Psoas muscle (tissue), 8 donors: ENCODE results near the gene ZFPL1. TPM values are rescaled to one million over a fixed set of nuclear protein-coding genes. Genes with fewer than 3 reads are reported as not detected.
A peak's percentile ranks its signal among the peaks of the same experiment; 100 is the strongest.

Experiments used
- ATAC-seq, 4 donors: fragments of 200-7000 bp; cut with Tn5 transposase; one replicate each; pipeline ENCODE4 v1.9.1; 2020; ENCODE audit warnings: moderate library complexity in 3 of 4, mild to moderate bottlenecking in 2 of 4
- DNase-seq, 2 donors: peaks; one replicate each; pipeline ENCODE4 v3.0.0-alpha.2; 2020
- H3K27ac ChIP-seq: fragments of 200-600 bp; one replicate; pipeline ENCODE4 v1.8.0; 2022
- H3K27me3 ChIP-seq, 3 donors: fragments of 200-600 bp in 1 of 3; one replicate each; pipeline versions ENCODE4 v1.6.1 to v1.8.0; 2013 to 2022; ENCODE audit warnings: low read length in 2 of 3, mild to moderate bottlenecking in 2 of 3, moderate library complexity in 1 of 3; ENCODE audit not compliant: insufficient read depth in 3 of 3
- H3K36me3 ChIP-seq, 2 donors: fragments of 200-600 bp in 1 of 2; one replicate each; pipeline versions ENCODE4 v1.6.1 to v1.8.0; 2013 to 2022; ENCODE audit warnings: low read depth in 1 of 2, mild to moderate bottlenecking in 1 of 2, moderate library complexity in 1 of 2; ENCODE audit not compliant: insufficient read depth in 1 of 2
- H3K4me1 ChIP-seq: fragments of 200-600 bp; one replicate; pipeline ENCODE4 v1.8.0; 2022
- H3K4me3 ChIP-seq: fragments of 200-600 bp; one replicate; pipeline ENCODE4 v1.8.0; 2022; ENCODE audit warnings: mild to moderate bottlenecking
- H3K9me3 ChIP-seq: fragments of 200-600 bp; one replicate; pipeline ENCODE4 v1.8.0; 2022
- CTCF ChIP-seq: fragments of 200-600 bp; IDR thresholded peaks from one replicate; pipeline ENCODE4 v1.8.0; 2022; ENCODE audit warnings: antibody characterized with exemption
- WGBS, 3 donors: extraction: QIAGEN DNeasy Blood & Tissue Kit; methylation state at CpG; one replicate each; pipeline versions ENCODE4 v1.1.6 to v1.1.7; 2013; 5-methylcytosine and 5-hydroxymethylcytosine counted together
- intact Hi-C, 2 donors: fragments of 100-400 bp; cut with DNase I; formaldehyde crosslinking; loops; one replicate each; pipeline versions ENCODE4 v1.11.0 to v1.14.2; 2022
- long read RNA-seq, 2 donors: library from polyadenylated mRNA; unstranded; transcript quantifications; one replicate each; pipeline ENCODE4 v2.0.0, GENCODE V29; 2021
- polyA plus RNA-seq, 3 donors: library from polyadenylated mRNA; stranded (reverse); fragments of 200-250 nt; gene quantifications; one replicate each; pipeline ENCODE4 v1.2.3, GENCODE V29; 2013
- total RNA-seq, 4 donors: library from RNA; stranded (reverse); fragmentation: NEBNext Ultra II Directional in 2 of 4; extraction: Animal tissue kit (Norgen Biotek cat#: 25700) in 2 of 4; gene quantifications; one replicate each; pipeline versions ENCODE4 v1.2.1 to v1.2.4, GENCODE V29; 2021 to 2023
- donor health status: healthy with polysubstance abuse.
- donor health status: DM: no; HTN: no; CAD: no; lungs with moderate emphysema.
- donor health status: Bipolar disorder and iron deficiency.
- donor health status: healthy.
- donor health status: DM: yes; HTN: yes; CAD: no.
- donor health status: DM: no; HTN: no; CAD: no.
- donor health status: DM: no; HTN: no; CAD: no.
- donor health status: DM: yes; HTN: yes; CAD: no.

Gene ZFPL1
- total RNA-seq: 10 to 100 TPM; 22.1 to 29.3 (median 26.2) TPM
- 10 to 100 TPM; 43.0 to 55.9 (median 46.8) TPM for polyA plus RNA-seq
- long read RNA-seq, donor 1, transcript ZFPL1-201 (8 exons, 1,371 nt): major isoform, 10 of 20 reads
- long read RNA-seq, donor 1, partial matches to known transcripts: 7 of 20 reads
- long read RNA-seq, donor 1, other reads (novel, unspliced or antisense): 3 of 20 reads
- long read RNA-seq, donor 2, transcript ZFPL1-201 (8 exons, 1,371 nt): major isoform, 17 of 39 reads
- long read RNA-seq, donor 2, partial matches to known transcripts: 18 of 39 reads
- long read RNA-seq, donor 2, other reads (novel, unspliced or antisense): 3 of 39 reads

- ATAC-seq: peak; percentile 97 to 99 (median 99)
- peaks cover 23% of the 10 kb centered on the region for H3K4me1 ChIP-seq
- 1% methylated on average over 56 to 79 of the region's 79 CpGs for WGBS, 3 donors
- no peak for TF ChIP-seq CTCF
- H3K9me3 ChIP-seq: no peaks in the 10 kb centered on the region
- H3K27ac ChIP-seq: peak within 1 kb of the TSS; percentile 88
- intact Hi-C loops: loop anchor here (1.0 to 5.0 kb wide), 3 partner anchors 12 to 42 kb away; partner anchors contain the start of genes SAC3D1 (in 2 of the 2) and VPS51 (in 1 of the 2)
- H3K4me3 ChIP-seq: peak within 1 kb of the TSS; percentile 84
- DNase-seq: peak; percentile 96 to 97
- peaks cover 3 to 41% of the 10 kb centered on the region in 2 donors for H3K36me3 ChIP-seq
- no peaks in the 10 kb centered on the region for H3K27me3 ChIP-seq
Observed at GRCh38 chr11:65083834-65084597, at the start of gene ZFPL1, which contains the start of gene CDCA5. Gene ZFPL1 (plus strand): TSS chr11:65084222. CDS start chr11:65084699, 477 bp downstream. Gene CDCA5 (minus strand): TSS chr11:65084040. CDS start chr11:65083978, 62 bp downstream.

GRCh38 chr11:65034423-65034822 is 49.6 kb upstream of the ZFPL1 start:
- DNase-seq (no peak), ATAC-seq (no peak)
- Histone ChIP-seq H3K27ac (no peak overlapping the region), H3K4me3 (no peak overlapping the region), H3K27me3 (no peaks in the 10 kb centered on the region), H3K36me3 (peaks cover 9 to 76% of the 10 kb centered on the region in 2 donors), H3K9me3 (no peaks in the 10 kb centered on the region), H3K4me1 (no peaks in the 10 kb centered on the region)
- TF ChIP-seq CTCF: no peak
- WGBS, 3 donors: 90 to 96% (median 95%) methylated on average over 2 of the region's 2 CpGs
- intact Hi-C loops: no loop called here

- intact Hi-C loops: no loop called here
- Histone ChIP-seq H3K36me3 (peaks cover 9 to 83% of the 10 kb centered on the region in 2 donors), H3K27ac (no peak overlapping the region), H3K9me3 (no peaks in the 10 kb centered on the region), H3K4me3 (no peak overlapping the region), H3K27me3 (no peaks in the 10 kb centered on the region), H3K4me1 (peaks cover 9% of the 10 kb centered on the region)
- 72 to 79% (median 74%) methylated on average over 11 of the region's 11 CpGs for WGBS, 3 donors
- no peak for TF ChIP-seq CTCF
- ATAC-seq (no peak), DNase-seq (no peak)
Observed at GRCh38 chr11:65035579-65035978, 48.4 kb upstream of the ZFPL1 start.

DNA sequence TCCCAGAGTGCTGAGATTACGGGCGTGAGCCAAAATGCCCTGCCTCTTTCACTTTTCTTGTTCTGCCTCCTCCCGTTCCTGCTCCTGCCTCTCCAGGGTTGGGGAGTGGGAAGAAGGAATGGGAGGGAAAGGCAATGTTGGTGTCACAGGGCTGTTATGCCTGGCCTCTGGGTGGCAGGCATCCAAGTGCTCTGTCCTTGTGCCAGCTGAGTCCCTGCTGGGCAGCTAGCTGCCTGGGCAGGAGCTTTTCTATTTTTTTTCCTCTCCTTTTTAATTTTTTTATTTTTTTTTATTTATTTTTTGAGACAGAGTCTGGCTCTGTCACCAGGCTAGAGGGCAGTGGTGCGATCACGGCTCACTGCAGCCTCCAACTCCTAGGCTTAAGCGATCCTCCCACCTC is 47.1 kb upstream of the ZFPL1 start:
- H3K9me3 ChIP-seq: no peaks in the 10 kb centered on the region
- peaks cover 9 to 78% of the 10 kb centered on the region in 2 donors for H3K36me3 ChIP-seq
- DNase-seq (peak; percentile 44 to 65), ATAC-seq (no peak)
- H3K27me3 ChIP-seq: no peaks in the 10 kb centered on the region
- no peak overlapping the region for H3K27ac ChIP-seq
- WGBS, 3 donors: 72 to 80% (median 75%) methylated on average over 6 of the region's 6 CpGs
- no peak for TF ChIP-seq CTCF
- no peak overlapping the region for H3K4me3 ChIP-seq
- intact Hi-C loops: no loop called here
- peaks cover 13% of the 10 kb centered on the region for H3K4me1 ChIP-seq
